ENCODE measurements around the gene CYB5R4.
"Not testable (repeated sequence)": the region's sequence is repeated elsewhere in the genome, so short reads cannot be mapped to it uniquely, and the experiment has no call there.

Gene CYB5R4

GRCh38 chr6:83867527-83868161 is 8.2 kb downstream of the CYB5R4 start:
- DNase-seq, result no peak

DNA sequence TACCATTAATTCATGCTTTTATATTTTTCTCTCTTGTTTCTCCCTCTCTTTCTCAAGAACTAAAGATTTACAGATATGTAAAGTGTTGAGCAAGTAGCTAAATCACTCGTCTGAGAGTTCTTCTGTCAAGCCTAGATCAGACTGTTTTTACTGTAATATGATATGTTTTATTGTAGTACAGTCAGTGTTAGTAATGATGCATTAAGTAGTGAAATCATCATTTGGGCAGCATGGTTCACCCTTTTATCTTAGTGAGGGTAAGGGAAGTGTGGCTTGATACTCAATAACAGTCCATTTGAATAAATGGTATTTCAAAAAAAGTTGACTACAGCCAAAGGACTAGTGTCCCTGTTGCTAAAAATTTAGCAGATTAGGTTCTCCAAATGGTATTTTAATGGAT is 9.2 kb downstream of the CYB5R4 start:
- DNase-seq, result no peak

- DNase-seq, result no peak
These were observed 11.2 kb downstream of the CYB5R4 start for GRCh38 chr6:83870649-83871048.

- no peak for DNase-seq
These were observed 13.1 kb downstream of the CYB5R4 start for GRCh38 chr6:83872386-83873118.

DNA sequence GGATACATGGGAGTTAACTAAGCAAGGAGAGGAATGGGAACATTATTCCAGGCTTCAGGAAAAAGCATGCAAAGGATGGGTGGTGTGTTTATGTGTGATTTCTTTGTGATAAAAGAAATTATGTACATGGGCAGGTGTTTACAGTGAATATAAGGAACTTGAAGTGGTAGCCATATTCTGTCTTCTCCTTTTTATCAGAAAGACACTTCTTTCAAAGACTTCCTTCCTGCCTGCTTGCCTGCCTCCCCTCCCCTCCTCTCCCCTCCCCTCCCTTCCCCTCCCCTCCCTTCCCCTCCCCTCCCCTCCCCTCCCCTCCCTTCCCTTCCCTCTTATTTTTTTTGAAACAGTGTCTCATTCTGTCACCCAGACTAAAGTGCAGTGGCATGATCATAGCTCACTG is 14.4 kb downstream of the CYB5R4 start:
- DNase-seq, result no peak

DNA sequence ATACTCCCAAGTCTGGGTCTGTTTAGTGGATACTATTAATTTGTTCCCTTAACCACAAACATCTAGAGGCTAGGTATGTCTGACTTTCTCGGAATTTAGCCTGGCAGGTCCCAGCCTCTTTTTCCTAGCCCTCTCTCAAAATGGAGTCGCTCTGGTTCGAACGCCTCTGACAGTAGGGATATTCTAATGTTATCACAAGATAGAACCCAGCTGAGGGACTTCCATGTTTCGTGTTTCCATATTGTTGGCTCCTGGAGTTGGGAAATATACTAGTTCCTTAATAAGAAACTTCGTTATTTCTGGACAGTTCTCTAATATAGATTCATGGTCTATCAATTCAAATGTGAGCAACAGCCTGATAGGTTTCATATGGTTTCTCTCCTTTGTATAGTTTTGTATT is 16.4 kb downstream of the CYB5R4 start:
- no peak for DNase-seq

GRCh38 chr6:83878902-83879644 is 19.6 kb downstream of the CYB5R4 start:
- DNase-seq, result no peak

GRCh38 chr6:83879746-83880145 is 20.3 kb downstream of the CYB5R4 start:
- DNase-seq, result no peak

DNA sequence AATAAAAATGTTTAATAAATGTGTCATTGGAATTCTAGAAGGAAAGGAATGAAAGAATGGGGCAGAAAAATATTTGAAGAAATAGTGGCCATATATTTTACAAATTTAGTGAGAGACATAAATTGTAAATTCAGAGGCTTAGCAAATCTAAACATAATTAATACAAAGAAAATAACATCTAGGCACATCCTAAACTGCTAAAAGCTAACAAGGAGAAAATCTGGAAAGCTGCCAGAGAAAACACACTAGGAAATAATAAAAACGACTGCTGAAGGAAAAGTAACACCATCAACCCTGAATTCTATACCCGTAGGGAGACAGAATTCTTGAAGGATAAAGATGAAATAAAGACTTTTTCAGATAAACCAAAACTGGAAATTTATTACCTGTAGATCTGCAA is 23.8 kb downstream of the CYB5R4 start:
- DNase-seq, result no peak

DNA sequence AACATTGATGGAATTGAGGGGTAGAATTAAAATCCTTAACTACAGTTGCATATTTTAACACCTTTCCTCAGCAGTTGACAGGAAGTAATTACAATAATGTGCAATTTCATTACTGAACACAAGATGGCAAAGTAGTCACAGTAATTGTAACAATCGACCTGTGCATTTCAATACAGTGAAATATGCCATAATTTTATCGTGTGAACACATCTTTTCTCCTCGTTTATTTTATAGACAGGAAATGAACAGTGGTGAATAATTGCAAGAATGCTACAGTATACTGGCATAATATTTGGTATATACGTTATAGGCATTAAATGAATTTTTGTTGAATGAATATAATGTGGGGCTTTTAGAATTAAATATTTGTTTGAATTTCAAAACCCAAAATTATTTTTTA is 25.0 kb downstream of the CYB5R4 start:
- DNase-seq, result peak; percentile 30

- no peak for DNase-seq
These were observed 26.5 kb downstream of the CYB5R4 start for GRCh38 chr6:83885984-83886383.

DNA sequence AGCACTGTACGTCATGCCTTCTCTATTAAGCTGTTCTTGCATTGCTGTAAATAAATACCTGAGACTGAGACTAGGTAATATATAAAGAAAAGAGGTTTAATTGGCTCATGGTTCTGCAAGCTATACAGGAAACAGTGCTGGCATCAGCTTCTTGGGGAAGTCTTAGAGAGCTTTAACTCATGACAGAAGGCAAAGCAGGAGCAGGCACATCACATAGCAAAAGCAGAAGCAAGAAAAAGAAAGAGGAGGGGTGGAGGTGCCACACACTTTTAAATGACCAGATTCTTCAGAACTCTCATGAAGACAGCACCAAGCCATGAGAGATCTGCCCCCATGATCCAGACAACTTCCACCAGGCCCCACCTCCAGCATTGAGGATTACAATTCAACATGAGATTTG is 30.1 kb downstream of the CYB5R4 start:
- no peak for DNase-seq

DNA sequence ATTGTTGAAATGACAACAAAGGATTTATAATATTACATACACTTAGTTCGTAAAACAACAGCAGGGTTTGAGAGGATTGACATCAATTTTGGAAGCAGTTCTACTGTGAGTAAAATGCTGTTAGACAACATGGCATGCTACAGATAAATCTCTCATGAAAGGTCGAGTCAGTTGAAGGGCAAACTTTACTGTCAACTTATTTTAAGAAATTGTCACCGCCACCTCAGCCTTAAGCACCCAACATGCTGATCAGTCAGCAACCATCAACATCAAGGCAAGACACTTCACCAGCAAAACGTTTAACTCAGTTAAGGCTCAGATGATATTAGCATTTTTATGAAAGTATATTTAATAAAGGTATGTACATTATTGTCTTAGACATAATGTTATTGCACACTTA is 31.0 kb downstream of the CYB5R4 start:
- DNase-seq, result no peak

DNA sequence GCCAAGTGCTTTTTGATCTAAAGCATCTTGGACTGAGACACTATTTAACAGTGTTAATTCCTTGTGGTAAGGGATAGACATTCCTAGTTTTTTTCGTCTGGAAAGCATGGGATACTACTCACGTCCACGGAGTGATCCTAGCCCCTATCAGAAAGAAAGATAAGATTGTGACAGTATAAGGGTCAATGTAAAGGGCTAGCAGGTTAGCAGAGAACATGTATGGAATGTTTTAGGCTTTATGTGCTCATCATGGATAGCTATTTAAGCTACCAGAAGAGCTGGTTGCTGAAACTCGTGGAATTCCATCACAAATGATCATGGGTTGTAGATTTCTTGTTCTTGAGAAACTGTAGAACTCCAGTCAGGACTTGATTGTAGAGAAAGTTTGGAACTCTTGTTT is 32.1 kb downstream of the CYB5R4 start:
- DNase-seq, result no peak

DNA sequence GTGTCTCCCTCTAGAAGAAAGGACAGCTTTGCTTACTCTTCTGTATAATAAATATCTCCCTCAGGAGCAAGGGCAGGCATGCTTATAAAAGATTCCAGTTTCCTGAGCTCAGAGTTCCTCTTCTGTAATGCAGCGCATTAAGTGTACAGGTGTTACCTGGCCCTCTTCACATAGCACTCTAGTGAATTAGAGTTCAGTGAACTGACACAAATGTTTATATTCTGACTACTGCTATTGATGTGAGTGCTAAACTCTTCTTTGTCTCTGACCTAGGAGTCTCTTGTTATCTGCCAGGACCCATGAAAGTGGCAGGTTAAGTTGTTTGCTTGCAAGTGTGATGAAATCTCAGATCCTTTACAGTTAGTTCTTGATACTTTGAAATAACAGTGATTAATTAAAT is 33.5 kb downstream of the CYB5R4 start:
- no peak for DNase-seq

DNA sequence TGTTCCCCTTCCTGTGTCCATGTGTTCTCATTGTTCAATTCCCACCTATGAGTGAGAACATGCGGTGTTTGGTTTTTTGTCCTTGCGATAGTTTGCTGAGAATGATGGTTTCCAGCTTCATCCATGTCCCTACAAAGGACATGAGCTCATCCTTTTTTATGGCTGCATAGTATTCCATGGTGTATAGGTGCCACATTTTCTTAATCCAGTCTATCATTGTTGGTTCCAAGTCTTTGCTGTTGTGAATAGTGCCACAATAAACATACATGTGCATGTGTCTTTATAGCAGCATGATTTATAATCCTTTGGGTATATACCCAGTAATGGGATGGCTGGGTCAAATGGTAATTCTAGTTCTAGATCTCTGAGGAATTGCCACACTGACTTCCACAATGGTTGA is 37.6 kb downstream of the CYB5R4 start:
- not testable (repeated sequence) for DNase-seq

DNA sequence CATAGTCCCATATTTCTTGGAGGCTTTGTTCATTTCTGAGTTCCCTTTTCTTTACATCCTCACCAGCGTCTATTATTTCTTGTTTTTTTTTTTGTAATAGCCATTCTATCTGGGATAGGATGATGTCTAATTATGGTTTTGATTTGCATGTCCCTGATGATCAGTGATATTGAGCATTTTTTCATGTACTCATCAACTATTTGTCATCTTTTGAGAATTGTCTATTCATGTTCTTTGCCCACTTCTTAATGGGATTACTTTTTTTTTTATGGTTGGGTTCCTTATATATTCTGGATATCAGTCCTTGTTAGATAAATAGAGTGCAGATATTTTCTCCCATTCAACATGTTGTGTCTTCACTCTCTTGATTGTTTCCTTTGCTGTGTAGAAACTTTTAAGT is 42.1 kb downstream of the CYB5R4 start:
- no peak for DNase-seq

- no peak for DNase-seq
These were observed 44.9 kb downstream of the CYB5R4 start for GRCh38 chr6:83904395-83904794.

DNA sequence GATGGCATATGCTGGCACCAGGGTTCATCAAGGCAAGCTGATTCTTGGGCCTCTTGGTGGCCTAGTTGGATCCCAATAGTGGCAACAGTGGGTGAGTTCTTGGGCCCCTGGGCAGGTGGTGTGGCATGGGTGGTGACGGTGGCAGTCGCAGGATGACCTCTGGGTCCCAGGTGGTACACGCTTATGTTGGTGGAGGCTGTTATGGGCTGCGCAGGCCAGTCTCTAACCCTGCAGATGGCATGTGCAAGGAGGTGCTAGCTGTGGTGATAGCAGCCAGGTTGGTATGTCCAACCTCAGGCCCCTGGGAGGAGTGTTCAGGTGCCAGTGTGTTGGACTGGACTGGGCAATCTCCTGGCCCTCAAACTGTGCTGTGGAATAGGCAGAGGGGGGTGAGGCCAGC is 46.2 kb downstream of the CYB5R4 start:
- no peak for DNase-seq

- not testable (repeated sequence) for DNase-seq
These were observed 48.3 kb downstream of the CYB5R4 start for GRCh38 chr6:83907623-83908390.

DNA sequence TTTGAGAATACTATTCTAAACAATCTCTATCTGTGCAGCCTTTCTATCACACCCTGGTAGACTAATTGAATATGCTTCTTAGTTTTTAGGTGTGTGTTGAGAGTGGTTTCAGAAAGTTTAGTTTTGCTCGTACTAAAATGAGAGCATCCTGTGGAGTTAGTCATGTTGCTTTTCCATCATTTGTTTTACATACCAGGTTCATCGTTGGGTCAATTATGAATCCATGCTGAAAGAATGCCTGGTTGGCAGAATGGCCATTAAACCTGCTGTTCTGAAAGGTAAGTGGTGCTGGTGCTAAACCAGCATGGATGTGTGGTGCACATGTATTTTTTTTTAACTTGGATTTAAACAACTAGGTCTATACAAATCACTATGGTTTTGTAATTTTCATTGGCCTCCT is 49.3 kb downstream of the CYB5R4 start:
- DNase-seq, result no peak

DNA sequence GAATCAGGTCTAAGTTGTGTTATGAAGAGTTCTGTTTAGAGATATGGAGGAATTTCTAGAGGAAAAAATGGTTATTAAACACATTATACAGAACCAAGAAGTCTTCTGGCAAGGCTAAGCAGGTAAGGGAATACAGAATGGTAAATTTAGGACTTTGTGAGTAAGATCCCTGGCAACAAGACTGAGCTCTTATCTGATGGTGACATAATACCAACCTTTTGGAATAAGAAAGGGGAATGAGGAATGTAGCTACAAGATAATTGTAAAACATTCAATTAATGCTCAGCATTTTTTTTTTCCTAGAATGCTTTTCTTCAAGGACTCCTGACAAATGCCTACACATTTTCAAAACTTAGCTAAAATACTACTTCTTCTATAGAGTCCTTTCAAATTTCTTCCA is 51.8 kb downstream of the CYB5R4 start:
- DNase-seq, result no peak

- no peak for DNase-seq
These were observed 55.5 kb downstream of the CYB5R4 start for GRCh38 chr6:83914953-83915352.
